ENCODE data around the gene SLC16A13. TPM values are rescaled to one million over a fixed set of nuclear protein-coding genes. Genes with fewer than 3 reads are reported as not detected.

The SLC16A13 gene
- total RNA-seq, 1 donor from 2014 or later, result 2.9 TPM

Other genes starting within 250 kb of the SLC16A13 start
- gene TEKT1, start 204.3 kb upstream of the SLC16A13 start, total RNA-seq, result not detected
- 0.16 TPM for gene ALOX12, start 40.0 kb upstream of the SLC16A13 start, total RNA-seq
- 243 TPM for gene RNASEK, start 23.4 kb upstream of the SLC16A13 start, total RNA-seq
- 32.2 TPM for gene BCL6B, start 13.0 kb upstream of the SLC16A13 start, total RNA-seq
- 0.84 TPM for gene SLC16A11, start 8.1 kb downstream of the SLC16A13 start, total RNA-seq
- 20.6 TPM for gene CLEC10A, start 44.2 kb downstream of the SLC16A13 start, total RNA-seq
- 3.3 TPM for gene ASGR2, start 78.8 kb downstream of the SLC16A13 start, total RNA-seq
- 2.2 TPM for gene ASGR1, start 143.4 kb downstream of the SLC16A13 start, total RNA-seq
- 16.0 TPM for gene DLG4, start 183.8 kb downstream of the SLC16A13 start, total RNA-seq
- gene ACADVL, start 183.9 kb downstream of the SLC16A13 start, total RNA-seq, result 1,052 TPM
- gene DVL2, start 198.5 kb downstream of the SLC16A13 start, total RNA-seq, result 24.7 TPM
- 47.4 TPM for gene PHF23, start 203.4 kb downstream of the SLC16A13 start, total RNA-seq
- gene GABARAP, start 206.4 kb downstream of the SLC16A13 start, total RNA-seq, result 468 TPM
- gene CTDNEP1, start 215.7 kb downstream of the SLC16A13 start, total RNA-seq, result 120 TPM
- gene ELP5, start 216.2 kb downstream of the SLC16A13 start, total RNA-seq, result 44.1 TPM
- gene CLDN7, start 226.5 kb downstream of the SLC16A13 start, total RNA-seq, result 5.6 TPM
- gene SLC2A4, start 245.7 kb downstream of the SLC16A13 start, total RNA-seq, result 8.1 TPM